K562 (cell line): ENCODE results near the gene HSPA8. TPM values are rescaled to one million over a fixed set of nuclear protein-coding genes. Genes with fewer than 3 reads are reported as not detected.

Source experiments
- ATF1 ChIP-seq, 2 experiments: fragments of 450-650 bp in 1 of 2; IDR thresholded peaks; 2 replicates each; pipeline ENCODE4 v1.6.1; 2016; ENCODE audit warnings: missing compliant biosample characterization in 1 of 2, missing genetic modification characterization in 1 of 2
- DACH1 ChIP-seq: fragments of 450-650 bp; IDR thresholded peaks from 2 replicates; pipeline ENCODE4 v1.6.1; 2018; ENCODE audit not compliant: partially characterized antibody
- DPF2 ChIP-seq: fragments of 450-650 bp; IDR thresholded peaks from 2 replicates; pipeline ENCODE4 v1.6.1; 2016
- ETV5 ChIP-seq: sonication (generic); formaldehyde crosslinking; IDR thresholded peaks from 2 replicates; pipeline ENCODE4 v1.4.0; 2020; ENCODE audit warnings: low read depth, mild to moderate bottlenecking, missing genetic modification reagents
- MBD2 ChIP-seq: sonication (generic); IDR thresholded peaks from 2 replicates; pipeline ENCODE4 v1.6.1; 2016; ENCODE audit warnings: low read depth, borderline replicate concordance
- MYNN ChIP-seq, 2 experiments: sonication (generic); formaldehyde crosslinking in 1 of 2; IDR thresholded peaks; 2 replicates each; pipeline versions ENCODE4 v1.5.0 to v1.6.1; 2016 to 2020; ENCODE audit warnings: antibody characterized with exemption in 1 of 2, missing genetic modification reagents in 1 of 2
- NBN ChIP-seq: fragments of 450-650 bp; IDR thresholded peaks from 2 replicates; pipeline ENCODE4 v1.6.1; 2016; ENCODE audit warnings: low read depth, mild to moderate bottlenecking
- NFIX ChIP-seq: fragments of 250-450 bp; sonication (Bioruptor Pico); IDR thresholded peaks from 2 replicates; pipeline ENCODE4 v1.4.0; 2020; ENCODE audit warnings: low read depth, mild to moderate bottlenecking, moderate library complexity
- SLC30A9 ChIP-seq: fragments of 250-450 bp; sonication (Bioruptor Pico); IDR thresholded peaks from 2 replicates; pipeline ENCODE4 v1.8.0; 2022; ENCODE audit warnings: mild to moderate bottlenecking, moderate library complexity
- SMARCC2 ChIP-seq: fragments of 450-650 bp; IDR thresholded peaks from 2 replicates; pipeline ENCODE4 v1.6.1; 2017; ENCODE audit warnings: antibody characterized with exemption, moderate library complexity, mild to moderate bottlenecking, low read depth
- THAP12 ChIP-seq: fragments of 250-450 bp; sonication (Bioruptor Pico); IDR thresholded peaks from 2 replicates; pipeline ENCODE4 v1.9.0; 2021; ENCODE audit warnings: mild to moderate bottlenecking, inconsistent platforms
- ZEB2 ChIP-seq: fragments of 450-650 bp; IDR thresholded peaks from 2 replicates; pipeline ENCODE4 v1.6.1; 2016
- ZNF197 ChIP-seq: fragments of 200-800 bp; sonication (Bioruptor generic); IDR thresholded peaks from 2 replicates; pipeline ENCODE4 v1.6.1; 2016; ENCODE audit warnings: low read depth, missing genetic modification characterization, missing compliant biosample characterization
- ZNF23 ChIP-seq: fragments of 250-450 bp; sonication (Bioruptor Pico); IDR thresholded peaks from 2 replicates; pipeline ENCODE4 v1.4.0; 2020; ENCODE audit warnings: mild to moderate bottlenecking
- ZNF445 ChIP-seq: fragments of 250-450 bp; sonication (Bioruptor Pico); IDR thresholded peaks from 2 replicates; pipeline ENCODE4 v1.4.0; 2020; ENCODE audit warnings: low read depth, mild to moderate bottlenecking, moderate library complexity
- ZNF589 ChIP-seq: fragments of 200-800 bp; sonication (Bioruptor generic); IDR thresholded peaks from 2 replicates; pipeline ENCODE4 v1.6.1; 2016; ENCODE audit warnings: low read depth, missing genetic modification characterization, missing compliant biosample characterization
- ZNF740 ChIP-seq, 3 experiments: fragments of 200-800 bp in 1 of 3; sonication (Bioruptor generic) in 1 of 3; sonication (generic) in 1 of 3; formaldehyde crosslinking in 1 of 3; IDR thresholded peaks; 2 replicates each; pipeline versions ENCODE4 v1.6.1 to v1.8.0; 2016 to 2022; ENCODE audit warnings: mild to moderate bottlenecking in 2 of 3, missing compliant biosample characterization in 2 of 3, missing genetic modification characterization in 2 of 3, missing genetic modification reagents in 1 of 3
- polyA plus RNA-seq, 8 experiments: library from polyadenylated mRNA; depleted of rRNA in 4 of 8; stranded (reverse) in 5 of 8; unstranded in 3 of 8; fragments of >200 nt; fragmentation: Nextera tagmentation in 2 of 8; fragmentation: Illumina TruSeq in 1 of 8; extraction: Ambion mirVana in 2 of 8; extraction: Trizol in 1 of 8; gene quantifications; 2 replicates each; pipeline versions ENCODE4 v1.2.1 to v1.2.3, GENCODE V29; 2011 to 2014; ENCODE audit warnings: inconsistent platforms in 1 of 8, missing spikeins in 1 of 8
- total RNA-seq, 7 experiments: library from RNA; depleted of rRNA in 6 of 7; stranded (reverse); fragments of >200 nt in 6 of 7; fragmentation: Illumina TruSeq in 2 of 7; extraction: Trizol in 2 of 7; gene quantifications; 2 replicates each; pipeline versions ENCODE4 v1.2.1 to v1.2.3, GENCODE V29; 2011 to 2021; ENCODE audit warnings: low replicate concordance in 1 of 7
- TF ChIP-seq, protein P1 (sequence below): sonication (generic); formaldehyde crosslinking; IDR thresholded peaks from 2 replicates; pipeline ENCODE4 v1.8.0; 2023; ENCODE audit warnings: mild to moderate bottlenecking, missing genetic modification reagents
- TF ChIP-seq, protein P2 (sequence below): fragments of 250-450 bp; sonication (Bioruptor Pico); IDR thresholded peaks from 2 replicates; pipeline ENCODE4 v1.4.0; 2020; ENCODE audit warnings: borderline replicate concordance
- TF ChIP-seq, protein P3 (sequence below): sonication (generic); formaldehyde crosslinking; IDR thresholded peaks from 2 replicates; pipeline ENCODE4 v1.8.0; 2022; ENCODE audit warnings: mild to moderate bottlenecking, missing genetic modification reagents

HSPA8 gene
- total and polyA plus RNA-seq, 9 of the 15 experiments (the other 6 are each of a cell fraction or from before 2014, with no cell fraction given) = 1,250 to 3,966 (median 2,773) TPM

DNA sequence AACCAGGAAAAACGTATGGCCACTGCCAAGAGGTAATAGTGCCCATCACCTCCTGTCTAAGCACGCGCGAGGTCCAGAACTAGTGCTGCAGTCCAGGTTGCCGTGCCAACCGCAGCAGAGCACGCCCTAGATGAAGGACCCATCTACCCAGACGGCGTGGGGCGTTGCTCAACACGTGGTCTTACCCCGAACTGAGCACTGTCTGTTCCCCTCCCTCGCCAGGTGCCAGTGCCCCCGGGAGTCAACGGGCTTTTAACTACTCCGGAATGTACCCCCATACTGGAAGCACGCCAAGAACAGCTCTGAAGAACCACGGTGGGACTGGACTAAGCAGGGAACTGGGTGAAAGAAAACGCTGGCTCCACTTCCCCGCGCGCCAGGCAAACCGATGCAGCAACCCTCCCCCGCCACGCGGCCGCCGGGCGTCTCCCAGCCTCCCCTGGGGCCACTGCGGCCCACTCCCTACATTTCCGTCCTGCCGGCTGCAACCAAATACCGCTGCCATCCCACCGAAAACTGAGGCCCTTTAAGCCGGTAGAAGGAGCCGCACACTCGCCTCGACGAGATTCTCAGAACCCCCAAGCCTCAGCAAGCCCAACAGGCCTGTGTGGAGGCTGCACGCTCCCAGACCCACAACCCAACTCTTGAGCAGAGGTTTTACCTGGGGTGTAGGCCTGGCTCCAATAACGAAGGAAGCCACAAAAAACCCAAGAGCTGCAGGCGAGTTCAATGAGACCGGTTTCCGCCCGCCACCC is at the start of gene HSPA8 (continued):
- TF ChIP-seq ZNF740 (CRISPR knock-in tag; IDR thresholded peaks at IDR 0.05) (no peak), ZNF740 (tag; IDR thresholded peaks at IDR 0.05) (no peak), NBN (no peak), ZNF197 (CRISPR knock-in tag) (no peak), MYNN (IDR thresholded peaks at IDR 0.05) (no peak), MYNN (CRISPR knock-in tag; IDR thresholded peaks at IDR 0.05) (no peak), NFIX (CRISPR knock-in tag) (no peak), ZNF445 (CRISPR knock-in tag) (no peak), DPF2 (no peak), MBD2 (no peak), SMARCC2 (no peak), DACH1 (no peak), THAP12 (CRISPR knock-in tag) (no peak), ETV5 (CRISPR knock-in tag) (no peak), ZEB2 (no peak), ZNF589 (CRISPR knock-in tag) (no peak), ATF1 (CRISPR knock-in tag; IDR thresholded peaks at IDR 0.05) (no peak), ATF1 (tag; IDR thresholded peaks at IDR 0.05) (no peak), SLC30A9 (CRISPR knock-in tag) (no peak), ZNF23 (no peak)
- TF ChIP-seq, protein P1, sequence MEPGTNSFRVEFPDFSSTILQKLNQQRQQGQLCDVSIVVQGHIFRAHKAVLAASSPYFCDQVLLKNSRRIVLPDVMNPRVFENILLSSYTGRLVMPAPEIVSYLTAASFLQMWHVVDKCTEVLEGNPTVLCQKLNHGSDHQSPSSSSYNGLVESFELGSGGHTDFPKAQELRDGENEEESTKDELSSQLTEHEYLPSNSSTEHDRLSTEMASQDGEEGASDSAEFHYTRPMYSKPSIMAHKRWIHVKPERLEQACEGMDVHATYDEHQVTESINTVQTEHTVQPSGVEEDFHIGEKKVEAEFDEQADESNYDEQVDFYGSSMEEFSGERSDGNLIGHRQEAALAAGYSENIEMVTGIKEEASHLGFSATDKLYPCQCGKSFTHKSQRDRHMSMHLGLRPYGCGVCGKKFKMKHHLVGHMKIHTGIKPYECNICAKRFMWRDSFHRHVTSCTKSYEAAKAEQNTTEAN (CRISPR knock-in tag) = no peak
- TF ChIP-seq, protein P2, sequence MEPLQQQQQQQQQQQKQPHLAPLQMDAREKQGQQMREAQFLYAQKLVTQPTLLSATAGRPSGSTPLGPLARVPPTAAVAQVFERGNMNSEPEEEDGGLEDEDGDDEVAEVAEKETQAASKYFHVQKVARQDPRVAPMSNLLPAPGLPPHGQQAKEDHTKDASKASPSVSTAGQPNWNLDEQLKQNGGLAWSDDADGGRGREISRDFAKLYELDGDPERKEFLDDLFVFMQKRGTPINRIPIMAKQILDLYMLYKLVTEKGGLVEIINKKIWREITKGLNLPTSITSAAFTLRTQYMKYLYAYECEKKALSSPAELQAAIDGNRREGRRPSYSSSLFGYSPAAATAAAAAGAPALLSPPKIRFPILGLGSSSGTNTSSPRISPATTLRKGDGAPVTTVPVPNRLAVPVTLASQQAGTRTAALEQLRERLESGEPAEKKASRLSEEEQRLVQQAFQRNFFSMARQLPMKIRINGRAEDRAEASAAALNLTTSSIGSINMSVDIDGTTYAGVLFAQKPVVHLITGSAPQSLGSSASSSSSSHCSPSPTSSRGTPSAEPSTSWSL (CRISPR knock-in tag) = no peak
- TF ChIP-seq, protein P3, sequence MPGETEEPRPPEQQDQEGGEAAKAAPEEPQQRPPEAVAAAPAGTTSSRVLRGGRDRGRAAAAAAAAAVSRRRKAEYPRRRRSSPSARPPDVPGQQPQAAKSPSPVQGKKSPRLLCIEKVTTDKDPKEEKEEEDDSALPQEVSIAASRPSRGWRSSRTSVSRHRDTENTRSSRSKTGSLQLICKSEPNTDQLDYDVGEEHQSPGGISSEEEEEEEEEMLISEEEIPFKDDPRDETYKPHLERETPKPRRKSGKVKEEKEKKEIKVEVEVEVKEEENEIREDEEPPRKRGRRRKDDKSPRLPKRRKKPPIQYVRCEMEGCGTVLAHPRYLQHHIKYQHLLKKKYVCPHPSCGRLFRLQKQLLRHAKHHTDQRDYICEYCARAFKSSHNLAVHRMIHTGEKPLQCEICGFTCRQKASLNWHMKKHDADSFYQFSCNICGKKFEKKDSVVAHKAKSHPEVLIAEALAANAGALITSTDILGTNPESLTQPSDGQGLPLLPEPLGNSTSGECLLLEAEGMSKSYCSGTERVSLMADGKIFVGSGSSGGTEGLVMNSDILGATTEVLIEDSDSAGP (CRISPR knock-in tag) = no peak
